Cardiac fibroblast (primary cell): Measurements from ENCODE around the gene MYL9.

ENCODE experiments used
- DNase-seq, 2 donors: peaks; one replicate each; pipeline versions ENCODE4 v3.0.0 to v3.0.0-alpha.2; 2010; ENCODE audit warnings: low read depth in 2 of 2
- H3K4me3 ChIP-seq, 2 donors: replicated peaks in 1 of 2; 1 replicate in 1 of 2; 2 replicates in 1 of 2; pipeline ENCODE4 v1.5.1; 2011; ENCODE audit warnings: low read depth in 2 of 2, low read length in 2 of 2, mild to moderate bottlenecking in 2 of 2, moderate library complexity in 1 of 2
- CTCF ChIP-seq: IDR thresholded peaks from one replicate; pipeline ENCODE4 v1.5.1; 2011; ENCODE audit warnings: low read depth, mild to moderate bottlenecking, low read length, inconsistent platforms

Gene MYL9

GRCh38 chr20:36565520-36565919 lies 24.2 kb downstream of the MYL9 start:
- TF ChIP-seq CTCF, result no peak
- DNase-seq, result no peak
- no peak overlapping the region for H3K4me3 ChIP-seq

DNA sequence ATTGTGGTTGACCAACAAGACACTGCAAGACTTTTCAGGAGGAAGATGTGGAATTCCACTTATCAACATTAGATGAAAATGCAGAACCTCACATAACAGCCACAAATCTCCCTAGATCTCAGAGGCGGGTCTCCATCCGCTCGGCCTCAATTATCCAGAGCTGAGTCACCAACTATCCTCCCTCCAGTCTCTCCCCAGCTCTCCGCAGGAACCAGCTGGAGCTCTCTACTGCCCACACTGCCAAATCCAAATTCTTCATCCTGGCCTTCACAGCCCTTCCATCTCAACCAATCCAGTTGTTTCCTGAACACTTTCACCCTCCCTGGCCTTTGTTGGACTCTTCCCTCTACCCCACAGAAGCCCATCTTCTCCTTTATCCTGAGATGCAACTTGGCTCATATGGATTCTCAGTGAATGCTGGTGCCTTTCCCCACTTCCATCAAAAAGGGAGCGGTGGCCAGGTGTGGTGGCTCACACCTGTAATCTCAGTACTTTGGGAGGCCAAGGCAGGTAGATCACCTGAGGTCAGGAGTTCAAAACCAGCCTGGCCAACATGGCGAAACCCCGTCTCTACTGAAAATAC lies 28.6 kb downstream of the MYL9 start:
- no peak overlapping the region for H3K4me3 ChIP-seq
- peak; percentile 50 to 68 for DNase-seq
- TF ChIP-seq CTCF, result no peak

- DNase-seq, result no peak
- no peak overlapping the region for H3K4me3 ChIP-seq
Measured at GRCh38 chr20:36571564-36572504, 30.5 kb downstream of the MYL9 start.

DNA sequence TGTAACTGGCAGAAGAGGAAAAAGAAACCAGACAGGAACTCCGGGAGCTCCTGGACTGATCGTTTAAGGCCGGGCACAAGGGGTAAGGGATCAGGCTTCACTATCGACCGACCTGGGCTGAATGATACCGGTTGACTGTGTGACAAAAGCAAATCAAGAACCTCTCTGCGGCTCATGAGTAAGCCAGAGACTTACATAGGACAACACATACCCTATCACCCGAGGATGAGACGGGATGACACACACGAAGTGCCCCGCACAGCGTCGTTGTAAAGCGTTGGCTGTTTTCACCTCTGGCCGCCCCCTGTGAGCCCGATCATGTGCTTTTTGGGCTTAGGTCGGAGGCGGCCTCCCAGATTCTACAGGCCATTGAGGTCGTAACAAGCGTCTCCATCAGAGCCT lies 31.4 kb downstream of the MYL9 start:
- DNase-seq, result peak in 1 of 2 donors; percentile 15
- H3K4me3 ChIP-seq, result peak overlapping the region; percentile 27 to 64
- no peak for TF ChIP-seq CTCF

More at GRCh38 chr20:36571564-36572504, 30.5 kb downstream of the MYL9 start:
- TF ChIP-seq CTCF, result no peak

GRCh38 chr20:36573103-36573797 lies 31.9 kb downstream of the MYL9 start, which contains the start of gene TGIF2:
Gene TGIF2 (plus strand): TSS chr20:36573597. CDS start chr20:36578775, 5,178 bp downstream.
- TF ChIP-seq CTCF, result no peak
- peak within 1 kb of the TSS; percentile 64 to 85 for H3K4me3 ChIP-seq
- peak; percentile 52 to 87 for DNase-seq

DNA sequence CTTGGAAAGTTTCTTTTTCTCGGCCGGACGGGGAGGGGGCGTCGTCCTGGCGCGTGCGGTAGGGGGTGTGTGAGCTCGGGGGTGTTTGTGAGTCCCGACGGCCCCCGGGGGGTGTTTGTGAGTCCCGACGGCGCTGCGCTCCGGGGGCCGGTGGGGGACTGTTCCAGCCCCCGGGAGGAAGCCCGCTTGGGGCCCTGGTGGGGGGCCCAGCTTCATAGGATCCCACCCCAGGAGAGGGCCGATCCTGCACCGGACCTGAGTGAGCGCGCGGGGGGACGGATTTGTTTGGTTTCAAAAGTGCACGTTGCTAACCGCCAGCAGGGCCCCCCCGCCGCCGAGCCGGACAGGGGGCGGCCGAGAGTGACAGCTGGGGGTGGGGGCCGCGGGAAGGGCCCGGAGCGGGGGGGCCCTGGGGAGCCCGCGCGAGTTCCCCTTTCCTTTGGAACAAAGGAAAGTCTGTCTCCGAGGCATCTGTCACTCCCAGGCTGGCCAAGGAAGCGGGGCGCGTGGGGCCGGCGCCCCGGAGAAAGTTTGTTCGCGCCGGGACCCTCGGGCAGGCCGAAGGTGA lies 32.6 kb downstream of the MYL9 start:
- peak in 1 of 2 donors; percentile 14 for DNase-seq
- no peak for TF ChIP-seq CTCF
- H3K4me3 ChIP-seq, result peak overlapping the region; percentile 64 to 85
